AG10803 (cell line): ENCODE measurements around the gene KNDC1.

Experiments
- DNase-seq: peaks from one replicate; pipeline ENCODE4 v3.0.0; 2010; ENCODE audit warnings: low read depth
- H3K4me3 ChIP-seq: 2 replicates; pipeline ENCODE4 v1.5.1; 2011; ENCODE audit warnings: mild to moderate bottlenecking, low read length, control low read depth
- TF ChIP-seq, protein P1 (sequence below): conservative IDR thresholded peaks from 2 replicates; pipeline ENCODE4 v1.5.1; 2011; ENCODE audit warnings: mild to moderate bottlenecking, low read length, control low read depth, inconsistent platforms

KNDC1 gene

DNA sequence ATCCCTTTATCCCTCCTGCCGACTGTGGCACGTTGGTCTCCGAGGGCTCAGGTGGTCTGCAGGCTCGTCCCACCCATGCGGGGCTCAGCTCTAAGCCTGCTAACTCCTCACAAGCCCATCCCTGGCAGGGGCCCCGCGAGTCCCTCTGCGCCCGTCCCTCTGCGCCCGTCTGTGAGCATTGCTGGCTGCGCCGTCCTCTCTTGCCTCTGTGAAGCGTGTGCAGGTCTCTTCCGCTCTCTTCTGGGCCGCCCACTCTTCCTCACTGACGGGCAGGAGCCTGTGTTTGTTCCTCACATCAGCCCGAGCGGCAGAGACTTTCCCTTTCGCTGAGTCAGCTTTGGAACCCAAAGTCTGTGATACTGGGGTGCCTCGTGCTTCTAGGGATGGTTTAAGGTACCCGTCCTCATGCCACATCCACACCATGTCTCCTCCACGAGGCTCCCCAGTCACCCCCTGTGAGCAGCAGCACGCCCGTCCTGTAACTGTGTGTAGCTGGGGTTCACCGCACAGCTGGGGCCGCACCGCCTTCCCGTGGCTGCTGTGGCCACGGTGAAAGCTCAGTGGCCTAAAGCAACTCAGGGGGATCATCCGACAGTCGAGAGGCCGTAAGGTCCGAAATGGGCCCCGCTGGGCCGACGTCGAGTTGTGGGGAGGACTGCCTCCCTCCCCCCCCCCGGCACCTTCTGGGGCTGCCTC, 36.8 kb upstream of the KNDC1 start:
- DNase-seq: no peak
- TF ChIP-seq, protein P1, sequence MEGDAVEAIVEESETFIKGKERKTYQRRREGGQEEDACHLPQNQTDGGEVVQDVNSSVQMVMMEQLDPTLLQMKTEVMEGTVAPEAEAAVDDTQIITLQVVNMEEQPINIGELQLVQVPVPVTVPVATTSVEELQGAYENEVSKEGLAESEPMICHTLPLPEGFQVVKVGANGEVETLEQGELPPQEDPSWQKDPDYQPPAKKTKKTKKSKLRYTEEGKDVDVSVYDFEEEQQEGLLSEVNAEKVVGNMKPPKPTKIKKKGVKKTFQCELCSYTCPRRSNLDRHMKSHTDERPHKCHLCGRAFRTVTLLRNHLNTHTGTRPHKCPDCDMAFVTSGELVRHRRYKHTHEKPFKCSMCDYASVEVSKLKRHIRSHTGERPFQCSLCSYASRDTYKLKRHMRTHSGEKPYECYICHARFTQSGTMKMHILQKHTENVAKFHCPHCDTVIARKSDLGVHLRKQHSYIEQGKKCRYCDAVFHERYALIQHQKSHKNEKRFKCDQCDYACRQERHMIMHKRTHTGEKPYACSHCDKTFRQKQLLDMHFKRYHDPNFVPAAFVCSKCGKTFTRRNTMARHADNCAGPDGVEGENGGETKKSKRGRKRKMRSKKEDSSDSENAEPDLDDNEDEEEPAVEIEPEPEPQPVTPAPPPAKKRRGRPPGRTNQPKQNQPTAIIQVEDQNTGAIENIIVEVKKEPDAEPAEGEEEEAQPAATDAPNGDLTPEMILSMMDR: no peak
- H3K4me3 ChIP-seq: no peak overlapping the region

DNA sequence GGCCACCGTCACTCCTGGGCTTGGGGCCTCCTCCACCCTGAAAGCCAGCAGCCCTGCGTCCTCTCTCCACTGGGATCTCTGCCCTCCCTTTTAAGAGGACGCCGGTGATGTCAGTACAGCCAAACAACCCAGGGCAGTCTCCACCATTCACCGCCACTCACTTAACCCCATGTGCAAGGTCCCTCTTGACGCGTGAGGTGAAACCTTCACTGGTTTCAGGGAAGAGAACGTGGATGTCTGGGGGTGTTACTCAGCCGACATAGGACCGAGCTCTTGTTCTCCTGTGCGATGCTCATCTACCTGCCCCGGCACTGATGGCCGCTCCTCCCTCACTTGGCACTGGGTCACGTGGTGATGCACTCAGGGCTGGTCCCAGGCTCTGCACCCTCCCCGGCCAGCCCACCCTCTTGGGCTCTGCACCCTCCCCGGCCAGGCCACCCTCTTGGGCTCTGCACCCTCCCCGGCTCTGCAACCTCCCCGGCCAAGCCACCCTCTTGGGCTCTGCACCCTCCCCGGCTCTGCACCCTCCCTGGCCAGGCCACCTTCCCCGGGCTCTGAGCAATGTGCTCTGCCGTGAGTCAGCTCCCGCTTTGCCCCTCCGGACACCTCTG, 36.2 kb upstream of the KNDC1 start:
- TF ChIP-seq, protein P1: no peak
- H3K4me3 ChIP-seq: no peak overlapping the region

DNA sequence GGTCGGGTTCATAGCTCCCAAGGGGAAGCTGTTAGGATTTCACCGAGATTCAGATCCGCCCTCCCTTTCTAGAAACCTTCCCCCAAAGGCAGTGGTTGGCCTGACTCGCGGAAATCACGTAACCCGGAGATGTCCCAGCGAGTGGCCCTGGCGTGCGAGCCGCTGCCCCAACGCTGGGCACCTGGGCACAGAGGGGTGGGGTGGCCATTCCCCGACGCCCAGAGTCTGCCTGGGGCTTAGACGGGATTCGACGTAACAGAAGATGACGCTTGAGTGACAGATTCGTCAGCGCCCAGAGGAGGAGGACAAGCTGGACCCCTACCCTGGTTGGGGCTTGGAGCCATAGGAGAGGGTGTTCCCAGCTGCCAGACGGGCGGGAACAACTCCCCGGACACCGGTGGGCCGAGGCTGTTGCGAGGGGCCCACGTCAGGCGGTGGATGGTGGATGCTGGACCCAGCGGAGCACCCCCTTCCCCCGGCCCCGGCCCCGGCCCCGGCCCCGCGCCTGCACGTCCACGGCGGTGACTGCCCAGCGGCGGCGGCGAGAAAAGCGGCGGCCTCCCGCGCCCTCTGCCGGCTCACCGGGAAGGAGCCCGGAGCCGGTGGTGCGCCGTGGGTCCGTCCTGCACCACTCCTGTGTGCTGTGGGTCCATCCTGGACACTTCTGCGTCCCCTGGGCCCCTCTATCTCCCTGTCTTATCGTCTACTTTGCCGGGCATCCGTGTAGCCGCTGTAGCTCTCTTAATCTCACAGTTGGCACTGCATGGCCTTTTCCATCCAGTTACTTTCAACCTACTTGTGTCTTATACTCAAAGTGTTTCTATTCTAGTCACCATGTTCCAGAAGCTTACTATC, 35.4 kb upstream of the KNDC1 start:
- peak; percentile 6 for DNase-seq
- no peak overlapping the region for H3K4me3 ChIP-seq
- TF ChIP-seq, protein P1: peak; percentile 40

More for the DNA sequence above, 36.2 kb upstream of the KNDC1 start:
- no peak for DNase-seq

DNA sequence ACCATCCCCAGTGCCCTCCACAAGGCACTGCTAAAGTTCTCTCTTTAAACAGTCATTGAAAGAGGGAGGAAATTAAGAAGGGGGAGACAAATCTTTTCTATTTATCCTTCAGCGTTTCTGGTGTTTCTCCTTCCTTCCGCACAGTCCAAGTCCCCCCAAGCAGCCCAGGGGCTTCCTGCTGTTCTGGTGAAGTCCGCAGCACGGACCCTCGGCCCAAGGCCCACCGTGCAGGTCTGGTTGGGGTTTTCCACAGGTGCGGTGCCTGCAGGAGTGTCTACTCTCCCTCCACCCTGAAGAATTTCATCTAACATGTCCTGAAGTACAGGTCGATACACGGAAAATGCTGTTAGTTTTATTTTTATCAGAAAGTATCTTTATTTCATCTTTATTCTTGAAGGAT, 34.1 kb upstream of the KNDC1 start:
- H3K4me3 ChIP-seq: no peak overlapping the region
- TF ChIP-seq, protein P1: no peak
- DNase-seq: no peak

DNA sequence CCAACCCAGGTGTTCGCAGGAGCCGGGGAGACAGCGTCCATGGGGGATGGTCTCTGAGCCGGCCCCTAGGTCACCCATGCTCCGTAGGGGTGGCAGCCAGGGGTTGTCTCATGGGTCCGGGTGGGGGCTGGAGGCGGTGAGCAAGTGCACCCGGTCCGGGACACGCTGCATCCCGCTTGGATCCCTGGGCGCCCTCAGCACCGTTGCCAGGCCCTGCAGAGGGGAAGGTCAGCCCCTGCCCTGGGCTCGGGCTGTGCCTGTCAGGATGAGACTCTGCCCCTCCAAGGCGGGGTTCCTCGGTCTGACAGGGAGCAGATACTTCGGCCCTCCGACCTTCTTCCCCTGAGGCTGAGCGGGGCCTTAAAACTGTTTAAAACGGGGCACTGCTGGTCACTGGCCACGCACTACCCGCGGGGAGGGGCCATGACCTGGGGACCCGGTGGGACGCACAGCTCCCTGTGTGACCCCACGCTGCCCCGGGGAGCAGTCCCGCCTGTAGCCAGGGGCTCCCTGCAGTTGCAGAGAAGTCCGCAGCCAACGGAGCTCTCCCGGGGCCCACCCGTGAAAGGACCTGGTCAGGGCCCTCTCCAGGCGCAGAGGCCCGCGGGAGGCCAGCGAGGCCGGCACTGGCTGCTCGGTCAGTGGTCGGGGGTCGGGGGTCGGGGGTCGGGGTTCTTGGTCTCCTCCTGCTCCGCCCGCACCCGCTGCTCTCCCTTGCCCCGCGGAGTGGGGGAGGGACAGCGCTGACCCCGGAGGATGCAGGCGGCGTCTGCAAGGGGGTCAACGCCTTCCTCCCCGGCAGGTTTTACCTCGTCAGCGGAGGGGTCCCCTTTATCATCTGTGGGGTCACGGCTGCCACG, 33.4 kb upstream of the KNDC1 start:
- H3K4me3 ChIP-seq: no peak overlapping the region
- TF ChIP-seq, protein P1: no peak
- no peak for DNase-seq

DNA sequence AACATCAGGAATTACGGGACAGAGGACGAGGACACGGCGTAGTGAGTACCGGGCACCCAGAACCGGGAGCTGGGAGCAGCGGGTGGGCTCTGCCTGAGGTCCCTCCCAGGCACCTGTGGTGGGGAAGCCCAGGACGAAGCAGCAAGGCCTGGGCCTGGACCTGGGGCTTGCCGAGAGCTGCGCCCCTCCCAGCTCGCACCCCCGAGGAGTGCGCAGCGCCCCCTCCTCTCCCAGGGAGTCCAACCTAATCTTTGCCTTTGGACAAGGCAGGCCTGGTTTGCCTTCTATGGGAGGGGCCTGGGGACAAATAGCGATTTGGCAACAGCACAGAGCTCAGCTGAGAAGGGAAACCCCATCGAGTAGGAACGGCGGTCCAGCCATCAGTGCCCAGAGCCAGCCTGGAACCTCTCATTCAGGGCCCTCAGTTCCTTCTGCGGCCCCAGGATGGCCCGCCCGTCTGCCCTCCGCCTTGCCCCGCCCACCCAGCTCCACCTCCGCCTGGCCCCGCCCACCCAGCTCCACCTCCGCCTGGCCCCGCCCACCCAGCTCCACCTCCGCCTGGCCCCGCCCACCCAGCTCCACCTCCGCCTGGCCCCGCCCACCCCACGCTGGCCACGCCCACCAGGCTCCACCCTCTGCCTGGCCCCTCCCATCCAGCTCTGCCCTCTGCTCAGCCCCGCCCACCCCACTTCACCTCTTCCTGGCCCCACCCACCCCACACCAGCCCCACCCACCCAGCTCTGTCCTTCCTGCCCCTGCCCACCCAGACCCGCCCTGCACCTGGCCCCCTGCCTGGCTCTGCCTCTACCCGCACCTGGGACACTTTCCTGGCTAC, 32.5 kb upstream of the KNDC1 start:
- DNase-seq: no peak
- TF ChIP-seq, protein P1: no peak
- no peak overlapping the region for H3K4me3 ChIP-seq
